Endothelial cell of umbilical vein (primary cell): ENCODE measurements around the gene INPP4B. TPM values are rescaled to one million over a fixed set of nuclear protein-coding genes. Genes with fewer than 3 reads are reported as not detected.

Source experiments
- BruUV-seq: library from RNA; stranded (reverse); fragments of 400-500 nt; replicated peaks from 2 replicates; lab custom pipeline; 2021; lab: Mats Ljungman, UMichigan
- CTCF ChIA-PET: fragments of 300-600, 350-600 bp; sonication (Branson Sonifier 250); formaldehyde crosslinking; loops from one replicate; lab custom pipeline; 2021; ENCODE audit warnings: antibody characterized with exemption, inconsistent platforms; lab: Charles Lee
- POLR2A ChIA-PET: fragments of 300-600, 350-600 bp; sonication (Branson Sonifier 250); formaldehyde crosslinking; loops from one replicate; lab custom pipeline; 2021; ENCODE audit warnings: antibody characterized with exemption, inconsistent platforms; lab: Charles Lee
- DNase-seq: peaks from one replicate; pipeline ENCODE4 v3.0.0-alpha.2; 2011; ENCODE audit warnings: low read depth, low spot score
- FAIRE-seq: peaks from 2 replicates; lab custom pipeline; 2011; peaks lifted over from hg19 to GRCh38; lab: Jason Lieb, UNC
- H2AFZ ChIP-seq: 2 replicates; pipeline ENCODE4 v1.6.0; 2012; ENCODE audit warnings: low read depth, low read length, control low read depth, inconsistent platforms
- H3K27ac ChIP-seq: 2 replicates; pipeline ENCODE4 v1.5.1; 2011; ENCODE audit warnings: low read depth, mild to moderate bottlenecking, control low read depth, low read length, moderate library complexity; ENCODE audit not compliant: insufficient read depth
- H3K27me3 ChIP-seq, 2 experiments: 2 replicates each; pipeline versions ENCODE4 v1.6.0 to v1.6.1; 2011; ENCODE audit warnings: low read length in 2 of 2, mixed read lengths in 1 of 2; ENCODE audit not compliant: control insufficient read depth in 2 of 2, insufficient read depth in 2 of 2
- H3K36me3 ChIP-seq, 2 experiments: 2 replicates in 1 of 2; 3 replicates in 1 of 2; pipeline ENCODE4 v1.5.1; 2011; ENCODE audit warnings: low read length in 2 of 2, mild to moderate bottlenecking in 1 of 2, moderate library complexity in 1 of 2; ENCODE audit not compliant: control insufficient read depth in 2 of 2, insufficient read depth in 2 of 2; ENCODE audit errors: extremely low read depth in 1 of 2
- H3K4me1 ChIP-seq: 3 replicates; pipeline ENCODE4 v1.5.1; 2011; ENCODE audit warnings: mild to moderate bottlenecking, low read length; ENCODE audit not compliant: control insufficient read depth, insufficient read depth; ENCODE audit errors: extremely low read depth
- H3K4me2 ChIP-seq: 2 replicates; pipeline ENCODE4 v1.6.1; 2011; ENCODE audit warnings: low read length, control low read depth, mixed read lengths; ENCODE audit not compliant: insufficient read depth
- H3K4me3 ChIP-seq, 3 experiments: fragments of 200-600 bp in 1 of 3; sonication (generic), shearing (Covaris generic) in 1 of 3; replicated peaks in 1 of 3; 2 replicates each; pipeline ENCODE4 v1.5.1; 2011 to 2016; ENCODE audit warnings: control low read depth in 3 of 3, low read length in 3 of 3, mild to moderate bottlenecking in 2 of 3, inconsistent platforms in 1 of 3, low read depth in 1 of 3, moderate library complexity in 1 of 3; ENCODE audit not compliant: insufficient read depth in 1 of 3
- H3K79me2 ChIP-seq: 2 replicates; pipeline ENCODE4 v1.6.0; 2012; ENCODE audit warnings: low read length, inconsistent platforms; ENCODE audit not compliant: control insufficient read depth, insufficient read depth
- H3K9ac ChIP-seq: replicated peaks from 2 replicates; pipeline ENCODE3; 2011; ENCODE audit warnings: low read length, control low read depth; ENCODE audit not compliant: insufficient read depth; ENCODE audit errors: extremely low read depth
- H3K9me1 ChIP-seq: replicated peaks from 3 replicates; pipeline ENCODE4 v1.6.0; 2011; ENCODE audit warnings: mild to moderate bottlenecking, low read length; ENCODE audit not compliant: control insufficient read depth, insufficient read depth; ENCODE audit errors: extremely low read depth
- H3K9me3 ChIP-seq: replicated peaks from 2 replicates; pipeline ENCODE4 v1.5.1; 2012; ENCODE audit warnings: low read length, inconsistent platforms; ENCODE audit not compliant: control insufficient read depth, insufficient read depth
- H4K20me1 ChIP-seq: replicated peaks from 2 replicates; pipeline ENCODE3; 2011; ENCODE audit warnings: mild to moderate bottlenecking, low read length; ENCODE audit not compliant: control insufficient read depth, insufficient read depth; ENCODE audit errors: extremely low read depth
- EZH2 ChIP-seq: IDR thresholded peaks from 2 replicates; pipeline ENCODE4 v1.6.1; 2012; ENCODE audit warnings: borderline replicate concordance, low read depth, mild to moderate bottlenecking, moderate library complexity, low read length, inconsistent platforms; ENCODE audit not compliant: severe bottlenecking
- FOS ChIP-seq: IDR thresholded peaks from 2 replicates; pipeline ENCODE4 v1.6.1; 2011; ENCODE audit warnings: mild to moderate bottlenecking, low read length, moderate library complexity, borderline replicate concordance; ENCODE audit not compliant: insufficient read depth
- GATA2 ChIP-seq: IDR thresholded peaks from 2 replicates; pipeline ENCODE4 v1.7.0; 2011; ENCODE audit warnings: low read depth, mild to moderate bottlenecking, moderate library complexity, mixed read lengths, low read length; ENCODE audit not compliant: insufficient read length, insufficient read depth
- JUN ChIP-seq: IDR thresholded peaks from 2 replicates; pipeline ENCODE4 v1.6.1; 2011; ENCODE audit warnings: borderline replicate concordance, low read depth; ENCODE audit not compliant: insufficient read length, insufficient read depth
- MYC ChIP-seq: IDR thresholded peaks from one replicate; pipeline ENCODE4 v1.6.1; 2011; ENCODE audit warnings: mild to moderate bottlenecking, low read depth, low read length
- POLR2A ChIP-seq: IDR thresholded peaks from 2 replicates; pipeline ENCODE4 v1.6.1; 2012; ENCODE audit warnings: low read depth, mild to moderate bottlenecking, control low read depth, low read length
- POLR2AphosphoS5 ChIP-seq: IDR thresholded peaks from 2 replicates; pipeline ENCODE4 v1.6.1; 2012; ENCODE audit warnings: low read depth, mild to moderate bottlenecking, control low read depth, low read length, moderate library complexity; ENCODE audit not compliant: insufficient read depth
- dilution Hi-C: fragments of 300-500 bp; cut with MboI; formaldehyde crosslinking; loops from one replicate; pipeline ENCODE4 v1.15.0; 2019; ENCODE audit warnings: low sequenced_read_pairs; ENCODE audit not compliant: extremely low pct_ligation_motif_present
- intact Hi-C: fragments of 100-400 bp; cut with micrococcal nuclease; formaldehyde crosslinking; loops from one replicate; pipeline ENCODE4 v1.10.0; 2022
- polyA plus RNA-seq, 4 experiments: library from polyadenylated mRNA; depleted of rRNA in 3 of 4; stranded (reverse) in 3 of 4; unstranded in 1 of 4; fragments of >200 nt; gene quantifications; 2 replicates each; pipeline versions ENCODE4 v1.2.1 to v1.2.3, GENCODE V29; 2011 to 2012; ENCODE audit warnings: missing spikeins in 1 of 4
- total RNA-seq: library from RNA; stranded (reverse); gene quantifications from 2 replicates; pipeline ENCODE4 v1.2.3, GENCODE V29; 2021
- TF ChIP-seq, protein P1 (sequence below), 2 donors: IDR thresholded peaks; 1 replicate in 1 of 2; 2 replicates in 1 of 2; pipeline ENCODE4 v1.5.1; 2011; ENCODE audit warnings: low read length in 2 of 2, mild to moderate bottlenecking in 2 of 2, moderate library complexity in 2 of 2, control low read depth in 1 of 2, inconsistent platforms in 1 of 2, low read depth in 1 of 2; ENCODE audit not compliant: insufficient read depth in 1 of 2; ENCODE audit errors: extremely low read depth in 1 of 2
- TF ChIP-seq, protein P2 (sequence below): IDR thresholded peaks from 2 replicates; pipeline ENCODE4 v1.6.1; 2011; ENCODE audit not compliant: insufficient read depth, insufficient read length

The INPP4B gene
- total and polyA plus RNA-seq, 2 donors (not counting 3 experiments of a cell fraction or from before 2014, with no cell fraction given) = 0.41 to 3.1 TPM

DNA sequence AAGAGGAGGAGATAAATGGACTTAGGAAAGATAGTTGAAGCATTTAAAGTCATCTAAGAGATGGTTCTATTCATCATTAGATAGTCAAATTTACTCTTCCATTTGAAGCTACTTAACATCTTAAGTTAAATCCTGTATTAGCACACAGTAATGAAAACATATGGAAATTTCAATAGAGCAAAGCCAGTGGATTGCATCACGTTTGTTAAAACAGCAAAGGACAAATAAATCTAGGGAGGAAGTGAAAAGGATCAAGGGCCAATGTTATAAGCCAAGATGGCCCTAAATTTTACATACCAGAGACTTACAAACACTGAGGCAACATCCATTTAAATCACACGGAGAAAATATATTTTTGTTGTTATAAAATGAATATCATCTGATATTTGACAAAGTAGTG is 602.8 kb downstream of the INPP4B start:
- DNase-seq = no peak
- Histone ChIP-seq H3K36me3 (no peaks in the 10 kb centered on the region), H3K27me3 (no peaks in the 10 kb centered on the region), H3K4me2 (no peak overlapping the region), H2AFZ (no peak overlapping the region), H3K9me3 (no peaks in the 10 kb centered on the region), H3K79me2 (no peaks in the 10 kb centered on the region), H3K9ac (no peak overlapping the region), H3K27ac (no peak overlapping the region), H3K4me3 (no peak overlapping the region), H3K9me1 (no peaks in the 10 kb centered on the region), H3K4me1 (no peaks in the 10 kb centered on the region), H4K20me1 (no peaks in the 10 kb centered on the region)
- FAIRE-seq = no peak
- intact Hi-C loops (no loop called here), dilution Hi-C loops (no loop called here)
- no peak for TF ChIP-seq JUN
- TF ChIP-seq POLR2A = no peak
- TF ChIP-seq, protein P1, sequence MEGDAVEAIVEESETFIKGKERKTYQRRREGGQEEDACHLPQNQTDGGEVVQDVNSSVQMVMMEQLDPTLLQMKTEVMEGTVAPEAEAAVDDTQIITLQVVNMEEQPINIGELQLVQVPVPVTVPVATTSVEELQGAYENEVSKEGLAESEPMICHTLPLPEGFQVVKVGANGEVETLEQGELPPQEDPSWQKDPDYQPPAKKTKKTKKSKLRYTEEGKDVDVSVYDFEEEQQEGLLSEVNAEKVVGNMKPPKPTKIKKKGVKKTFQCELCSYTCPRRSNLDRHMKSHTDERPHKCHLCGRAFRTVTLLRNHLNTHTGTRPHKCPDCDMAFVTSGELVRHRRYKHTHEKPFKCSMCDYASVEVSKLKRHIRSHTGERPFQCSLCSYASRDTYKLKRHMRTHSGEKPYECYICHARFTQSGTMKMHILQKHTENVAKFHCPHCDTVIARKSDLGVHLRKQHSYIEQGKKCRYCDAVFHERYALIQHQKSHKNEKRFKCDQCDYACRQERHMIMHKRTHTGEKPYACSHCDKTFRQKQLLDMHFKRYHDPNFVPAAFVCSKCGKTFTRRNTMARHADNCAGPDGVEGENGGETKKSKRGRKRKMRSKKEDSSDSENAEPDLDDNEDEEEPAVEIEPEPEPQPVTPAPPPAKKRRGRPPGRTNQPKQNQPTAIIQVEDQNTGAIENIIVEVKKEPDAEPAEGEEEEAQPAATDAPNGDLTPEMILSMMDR (IDR thresholded peaks at IDR 0.05; ENCODE audit: extremely low read depth in 1 of 2, insufficient read depth in 1 of 2, low read depth in 1 of 2, low read length in 2 of 2) = no peak
- no peak for TF ChIP-seq FOS
- no peak for TF ChIP-seq POLR2AphosphoS5
- no peak for TF ChIP-seq GATA2
- no peak for TF ChIP-seq EZH2
- no peak for TF ChIP-seq MYC
- TF ChIP-seq, protein P2, sequence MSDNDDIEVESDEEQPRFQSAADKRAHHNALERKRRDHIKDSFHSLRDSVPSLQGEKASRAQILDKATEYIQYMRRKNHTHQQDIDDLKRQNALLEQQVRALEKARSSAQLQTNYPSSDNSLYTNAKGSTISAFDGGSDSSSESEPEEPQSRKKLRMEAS = no peak
- no TSS peak for BruUV-seq
- POLR2A ChIA-PET = no interaction called here
- CTCF ChIA-PET = no interaction called here
